Parathyroid adenoma (tissue), 2 donors: ENCODE measurements around the gene KRT81.

Experiments
- H2AFZ ChIP-seq: fragments of 300-600 bp; sonication (generic); one replicate; pipeline ENCODE4 v1.7.0; 2017; ENCODE audit warnings: antibody characterized with exemption, mild to moderate bottlenecking
- H3K27ac ChIP-seq: fragments of 300-600 bp; sonication (generic); one replicate; pipeline ENCODE4 v1.7.0; 2017
- H3K27me3 ChIP-seq: fragments of 300-600 bp; sonication (generic); one replicate; pipeline ENCODE4 v1.7.0; 2017; ENCODE audit warnings: low read length; ENCODE audit not compliant: control insufficient read depth, insufficient read depth
- H3K36me3 ChIP-seq: fragments of 300-600 bp; sonication (generic); one replicate; pipeline ENCODE4 v1.7.0; 2017; ENCODE audit warnings: low read length; ENCODE audit not compliant: control insufficient read depth, insufficient read depth
- H3K4me1 ChIP-seq: fragments of 300-600 bp; sonication (generic); one replicate; pipeline ENCODE4 v1.7.0; 2017; ENCODE audit warnings: control low read depth
- H3K4me2 ChIP-seq: fragments of 300-600 bp; sonication (generic); one replicate; pipeline ENCODE4 v1.7.0; 2017; ENCODE audit warnings: low read length
- H3K4me3 ChIP-seq: fragments of 300-600 bp; sonication (generic); one replicate; pipeline ENCODE4 v1.7.0; 2017; ENCODE audit warnings: low read depth, low read length
- H3K79me2 ChIP-seq: fragments of 300-600 bp; sonication (generic); one replicate; pipeline ENCODE4 v1.7.0; 2017; ENCODE audit warnings: control low read depth
- H3K9ac ChIP-seq: fragments of 300-600 bp; sonication (generic); one replicate; pipeline ENCODE4 v1.7.0; 2017; ENCODE audit warnings: mild to moderate bottlenecking
- H3K9me3 ChIP-seq: fragments of 300-600 bp; sonication (generic); one replicate; pipeline ENCODE4 v1.7.0; 2017; ENCODE audit warnings: low read length; ENCODE audit not compliant: control insufficient read depth
- TF ChIP-seq, protein P1 (sequence below): fragments of 300-600 bp; sonication (generic); IDR thresholded peaks from one replicate; pipeline ENCODE4 v1.7.0; 2017; ENCODE audit warnings: antibody characterized with exemption, mild to moderate bottlenecking
- donor health status: primary hyperparathyroidism.

KRT81 gene

GRCh38 chr12:52277486-52278245 is 13.7 kb downstream of the KRT81 start:
- peaks cover 4% of the 10 kb centered on the region for H3K4me1 ChIP-seq
- H3K36me3 ChIP-seq = no peaks in the 10 kb centered on the region
- TF ChIP-seq, protein P1, sequence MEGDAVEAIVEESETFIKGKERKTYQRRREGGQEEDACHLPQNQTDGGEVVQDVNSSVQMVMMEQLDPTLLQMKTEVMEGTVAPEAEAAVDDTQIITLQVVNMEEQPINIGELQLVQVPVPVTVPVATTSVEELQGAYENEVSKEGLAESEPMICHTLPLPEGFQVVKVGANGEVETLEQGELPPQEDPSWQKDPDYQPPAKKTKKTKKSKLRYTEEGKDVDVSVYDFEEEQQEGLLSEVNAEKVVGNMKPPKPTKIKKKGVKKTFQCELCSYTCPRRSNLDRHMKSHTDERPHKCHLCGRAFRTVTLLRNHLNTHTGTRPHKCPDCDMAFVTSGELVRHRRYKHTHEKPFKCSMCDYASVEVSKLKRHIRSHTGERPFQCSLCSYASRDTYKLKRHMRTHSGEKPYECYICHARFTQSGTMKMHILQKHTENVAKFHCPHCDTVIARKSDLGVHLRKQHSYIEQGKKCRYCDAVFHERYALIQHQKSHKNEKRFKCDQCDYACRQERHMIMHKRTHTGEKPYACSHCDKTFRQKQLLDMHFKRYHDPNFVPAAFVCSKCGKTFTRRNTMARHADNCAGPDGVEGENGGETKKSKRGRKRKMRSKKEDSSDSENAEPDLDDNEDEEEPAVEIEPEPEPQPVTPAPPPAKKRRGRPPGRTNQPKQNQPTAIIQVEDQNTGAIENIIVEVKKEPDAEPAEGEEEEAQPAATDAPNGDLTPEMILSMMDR = no peak
- H3K79me2 ChIP-seq = no peaks in the 10 kb centered on the region
- no peak overlapping the region for H3K4me2 ChIP-seq
- H3K9me3 ChIP-seq = no peaks in the 10 kb centered on the region
- no peaks in the 10 kb centered on the region for H3K27me3 ChIP-seq
- H3K4me3 ChIP-seq = no peak overlapping the region
- H3K9ac ChIP-seq = no peak overlapping the region
- no peak overlapping the region for H2AFZ ChIP-seq
- no peak overlapping the region for H3K27ac ChIP-seq

DNA sequence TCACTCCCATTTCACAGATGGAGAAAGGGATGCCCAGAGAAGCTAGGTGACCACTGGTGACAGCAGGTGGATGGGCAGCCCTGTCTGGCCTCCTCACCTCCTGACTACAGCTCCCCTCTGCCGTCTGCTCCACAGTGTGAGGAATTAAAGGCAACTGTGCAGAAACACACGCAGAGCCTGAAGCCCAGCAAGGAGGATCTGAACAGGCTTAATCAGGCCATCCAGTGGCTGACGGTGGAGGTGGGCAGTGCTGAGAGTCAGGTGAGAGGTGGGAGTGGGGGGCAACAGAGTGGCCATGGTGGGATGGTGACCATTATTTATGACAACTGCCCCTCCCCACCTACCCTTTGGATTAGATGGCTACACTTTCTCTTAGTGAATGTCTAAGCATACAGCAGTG is 15.6 kb downstream of the KRT81 start:
- H3K79me2 ChIP-seq = no peaks in the 10 kb centered on the region
- H2AFZ ChIP-seq = no peak overlapping the region
- no peak overlapping the region for H3K27ac ChIP-seq
- no peak overlapping the region for H3K4me3 ChIP-seq
- H3K36me3 ChIP-seq = no peaks in the 10 kb centered on the region
- no peaks in the 10 kb centered on the region for H3K9me3 ChIP-seq
- TF ChIP-seq, protein P1 = no peak
- H3K27me3 ChIP-seq = no peaks in the 10 kb centered on the region
- H3K4me2 ChIP-seq = no peak overlapping the region
- H3K4me1 ChIP-seq = peaks cover 4% of the 10 kb centered on the region
- H3K9ac ChIP-seq = no peak overlapping the region

DNA sequence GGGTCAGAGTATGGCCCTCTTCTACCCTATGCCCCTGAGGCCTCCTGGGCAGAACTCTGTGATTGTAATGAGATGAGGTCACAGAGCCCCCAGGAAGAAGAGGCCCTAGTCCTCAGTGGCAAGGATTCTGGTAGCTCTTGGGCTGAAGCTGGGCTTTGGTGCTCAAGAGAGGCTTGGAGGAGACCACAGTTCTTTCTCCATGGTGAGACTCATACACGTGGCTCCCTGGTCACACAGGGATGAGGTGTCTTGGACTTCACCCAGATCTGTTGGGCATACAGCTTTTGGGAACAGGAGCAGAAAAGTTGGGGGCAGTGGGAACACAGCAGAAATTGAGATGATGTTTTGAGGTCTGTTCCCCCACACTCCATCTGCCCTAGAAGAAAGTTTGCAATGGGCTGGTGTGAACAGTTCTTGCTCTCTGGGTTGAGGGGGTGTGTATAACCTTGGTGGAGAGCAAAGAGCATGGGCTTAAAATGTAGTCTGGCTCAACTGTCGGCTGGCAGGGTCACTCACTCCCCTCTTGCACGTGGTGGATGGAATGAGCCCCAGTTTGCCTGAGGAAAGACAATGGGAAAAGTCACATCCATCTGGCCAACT is 16.7 kb downstream of the KRT81 start, which contains the start of gene KRT86:
Gene KRT86 (plus strand): TSS at position 125 of the 600 bp plus-strand sequence. CDS start 27,272 bp downstream, outside the sequence.
- Histone ChIP-seq H3K4me3 (no peak within 1 kb of the TSS), H3K27ac (no peak within 1 kb of the TSS), H3K27me3 (no peaks in the 10 kb centered on the region), H3K79me2 (no peaks in the 10 kb centered on the region), H3K4me1 (peaks cover 4% of the 10 kb centered on the region), H3K36me3 (no peaks in the 10 kb centered on the region), H2AFZ (no peak within 1 kb of the TSS), H3K4me2 (no peak within 1 kb of the TSS), H3K9me3 (no peaks in the 10 kb centered on the region), H3K9ac (no peak within 1 kb of the TSS)
- TF ChIP-seq, protein P1 = no peak

GRCh38 chr12:52271158-52271557 is 20.2 kb downstream of the KRT81 start:
- Histone ChIP-seq H3K36me3 (no peaks in the 10 kb centered on the region), H3K9ac (no peak overlapping the region), H3K27me3 (no peaks in the 10 kb centered on the region), H2AFZ (no peak overlapping the region), H3K79me2 (no peaks in the 10 kb centered on the region), H3K9me3 (no peaks in the 10 kb centered on the region), H3K4me3 (no peak overlapping the region), H3K27ac (no peak overlapping the region), H3K4me1 (no peaks in the 10 kb centered on the region), H3K4me2 (no peak overlapping the region)
- TF ChIP-seq, protein P1 = no peak
